Skeletal muscle tissue (tissue), 4 donors: Measurements from ENCODE around the gene KRT6B. TPM values are rescaled to one million over a fixed set of nuclear protein-coding genes. Genes with fewer than 3 reads are reported as not detected.
"Not testable (repeated sequence)": the region's sequence is repeated elsewhere in the genome, so short reads cannot be mapped to it uniquely, and the experiment has no call there.

Experiments
- H3K27ac ChIP-seq: one replicate; pipeline ENCODE4 v1.7.0; 2013; ENCODE audit warnings: mild to moderate bottlenecking, low read depth, low read length, inconsistent platforms
- H3K27me3 ChIP-seq, 3 donors: one replicate each; pipeline ENCODE4 v1.7.0; 2013; ENCODE audit warnings: low read length in 3 of 3; ENCODE audit not compliant: control insufficient read depth in 3 of 3, insufficient read depth in 3 of 3
- H3K36me3 ChIP-seq, 3 donors: one replicate each; pipeline ENCODE4 v1.7.0; 2013; ENCODE audit warnings: low read length in 3 of 3; ENCODE audit not compliant: control insufficient read depth in 3 of 3, insufficient read depth in 3 of 3
- H3K4me1 ChIP-seq, 3 donors: one replicate each; pipeline ENCODE4 v1.7.0; 2013; ENCODE audit warnings: low read length in 3 of 3, mild to moderate bottlenecking in 3 of 3; ENCODE audit not compliant: control insufficient read depth in 3 of 3, insufficient read depth in 3 of 3
- H3K4me3 ChIP-seq, 3 donors: one replicate each; pipeline ENCODE4 v1.7.0; 2013; ENCODE audit warnings: low read length in 3 of 3
- H3K9ac ChIP-seq, 3 donors: one replicate each; pipeline ENCODE4 v1.7.0; 2013; ENCODE audit warnings: low read length in 3 of 3, mild to moderate bottlenecking in 3 of 3, moderate library complexity in 2 of 3, low read depth in 1 of 3
- H3K9me3 ChIP-seq, 3 donors: one replicate each; pipeline ENCODE4 v1.7.0; 2013; ENCODE audit warnings: low read length in 3 of 3; ENCODE audit not compliant: control insufficient read depth in 3 of 3
- total RNA-seq: library from RNA; depleted of rRNA; stranded (reverse); fragments of >200 nt; gene quantifications from one replicate; pipeline ENCODE4 v1.2.3, GENCODE V29; 2014
- donor health status: Osteomylitis.

Gene KRT6B
- total RNA-seq, 1 donor from 2014 or later, result not detected

- H3K27me3 ChIP-seq, result peaks cover 6 to 27% (median 11%) of the 10 kb centered on the region in 3 donors
- H3K4me1 ChIP-seq, result peaks cover 4 to 8% (median 4%) of the 10 kb centered on the region in 3 donors
- H3K9ac ChIP-seq, result no peak overlapping the region
- H3K4me3 ChIP-seq, result no peak overlapping the region
- no peaks in the 10 kb centered on the region for H3K36me3 ChIP-seq
- peak overlapping the region; percentile 21 for H3K27ac ChIP-seq
- H3K9me3 ChIP-seq, result no peaks in the 10 kb centered on the region
These were observed 35.2 kb downstream of the KRT6B start for GRCh38 chr12:52416795-52417194.

- H3K27ac ChIP-seq, result peak overlapping the region; percentile 21
- peaks cover 4 to 8% (median 4%) of the 10 kb centered on the region in 3 donors for H3K4me1 ChIP-seq
- H3K4me3 ChIP-seq, result no peak overlapping the region
- peaks cover 6 to 22% (median 6%) of the 10 kb centered on the region in 3 donors for H3K27me3 ChIP-seq
- H3K9me3 ChIP-seq, result no peaks in the 10 kb centered on the region
- no peaks in the 10 kb centered on the region for H3K36me3 ChIP-seq
- H3K9ac ChIP-seq, result no peak overlapping the region
These were observed 35.8 kb downstream of the KRT6B start for GRCh38 chr12:52415870-52416750.

GRCh38 chr12:52414936-52415335, 37.0 kb downstream of the KRT6B start:
- peaks cover 6 to 20% (median 6%) of the 10 kb centered on the region in 3 donors for H3K27me3 ChIP-seq
- H3K27ac ChIP-seq, result no peak overlapping the region
- no peaks in the 10 kb centered on the region for H3K9me3 ChIP-seq
- H3K9ac ChIP-seq, result no peak overlapping the region
- H3K36me3 ChIP-seq, result no peaks in the 10 kb centered on the region
- H3K4me3 ChIP-seq, result no peak overlapping the region
- H3K4me1 ChIP-seq, result peaks cover 4 to 8% (median 4%) of the 10 kb centered on the region in 3 donors

- H3K4me1 ChIP-seq, result peaks cover 4 to 8% (median 4%) of the 10 kb centered on the region in 3 donors
- peaks cover 6 to 20% (median 6%) of the 10 kb centered on the region in 3 donors for H3K27me3 ChIP-seq
These were observed 38.1 kb downstream of the KRT6B start for GRCh38 chr12:52413782-52414345.

GRCh38 chr12:52413202-52413601, 38.7 kb downstream of the KRT6B start:
- no peak overlapping the region for H3K4me3 ChIP-seq
- H3K27me3 ChIP-seq, result peaks cover 6 to 20% (median 6%) of the 10 kb centered on the region in 3 donors
- no peak overlapping the region for H3K27ac ChIP-seq
- no peak overlapping the region for H3K9ac ChIP-seq
- H3K9me3 ChIP-seq, result no peaks in the 10 kb centered on the region
- H3K36me3 ChIP-seq, result no peaks in the 10 kb centered on the region
- H3K4me1 ChIP-seq, result peaks cover 4 to 8% (median 4%) of the 10 kb centered on the region in 3 donors

More at GRCh38 chr12:52413782-52414345, 38.1 kb downstream of the KRT6B start:
- H3K9ac ChIP-seq, result no peak overlapping the region
- no peak overlapping the region for H3K27ac ChIP-seq
- H3K4me3 ChIP-seq, result no peak overlapping the region
- H3K9me3 ChIP-seq, result no peaks in the 10 kb centered on the region
- H3K36me3 ChIP-seq, result no peaks in the 10 kb centered on the region

GRCh38 chr12:52411815-52412214, 40.1 kb downstream of the KRT6B start:
- H3K9ac ChIP-seq, result no peak overlapping the region
- H3K4me3 ChIP-seq, result no peak overlapping the region
- H3K9me3 ChIP-seq, result no peaks in the 10 kb centered on the region
- no peaks in the 10 kb centered on the region for H3K36me3 ChIP-seq
- no peak overlapping the region for H3K27ac ChIP-seq
- peaks cover 6 to 25% (median 8%) of the 10 kb centered on the region in 3 donors for H3K27me3 ChIP-seq
- H3K4me1 ChIP-seq, result peaks cover 4 to 8% (median 4%) of the 10 kb centered on the region in 3 donors

GRCh38 chr12:52410589-52411248, 41.2 kb downstream of the KRT6B start:
- not testable (repeated sequence) for H3K4me3 ChIP-seq, H3K9ac ChIP-seq, H3K36me3 ChIP-seq, H3K9me3 ChIP-seq, H3K4me1 ChIP-seq, H3K27ac ChIP-seq
- H3K27me3 ChIP-seq, result peaks cover 6 to 21% (median 12%) of the 10 kb centered on the region in 3 donors

GRCh38 chr12:52407918-52408317, 44.0 kb downstream of the KRT6B start:
- H3K9ac ChIP-seq, result no peak overlapping the region
- H3K27ac ChIP-seq, result no peak overlapping the region
- H3K4me3 ChIP-seq, result no peak overlapping the region
- H3K9me3 ChIP-seq, result no peaks in the 10 kb centered on the region
- no peaks in the 10 kb centered on the region for H3K36me3 ChIP-seq
- H3K27me3 ChIP-seq, result peaks cover 0 to 14% (median 11%) of the 10 kb centered on the region in 3 donors
- no peaks in the 10 kb centered on the region for H3K4me1 ChIP-seq

GRCh38 chr12:52405922-52406385, 46.0 kb downstream of the KRT6B start, which contains the start of gene KRT82:
TSS of gene KRT82 (minus strand) at chr12:52406335. CDS start at chr12:52406277, 58 bp downstream.
- H3K27ac ChIP-seq, result no peak within 1 kb of the TSS
- H3K4me1 ChIP-seq, result no peaks in the 10 kb centered on the region
- H3K9me3 ChIP-seq, result no peaks in the 10 kb centered on the region
- peaks cover 0 to 17% (median 7%) of the 10 kb centered on the region in 3 donors for H3K27me3 ChIP-seq
- no peak within 1 kb of the TSS for H3K4me3 ChIP-seq
- no peaks in the 10 kb centered on the region for H3K36me3 ChIP-seq
- no peak within 1 kb of the TSS for H3K9ac ChIP-seq
